GM18858 (cell line): ENCODE data around the gene SPAG4.

Experiments used
- ATAC-seq: cut with Tn5 transposase; IDR thresholded peaks from one replicate; pipeline ENCODE4 v1.9.1; 2021; ENCODE audit not compliant: unreplicated experiment

The SPAG4 gene

GRCh38 chr20:35652641-35653429 is 37.2 kb downstream of the SPAG4 start:
- ATAC-seq: no peak

GRCh38 chr20:35653430-35653734 is 37.8 kb downstream of the SPAG4 start:
- ATAC-seq: no peak

- no peak for ATAC-seq
These were observed 38.3 kb downstream of the SPAG4 start for GRCh38 chr20:35653893-35654292.

- ATAC-seq: no peak
These were observed 38.8 kb downstream of the SPAG4 start for GRCh38 chr20:35654415-35654814.

GRCh38 chr20:35657271-35657670 is 41.6 kb downstream of the SPAG4 start:
- ATAC-seq: no peak

- ATAC-seq: no peak
These were observed 44.7 kb downstream of the SPAG4 start for GRCh38 chr20:35660122-35660937.

GRCh38 chr20:35661053-35661452 is 45.4 kb downstream of the SPAG4 start:
- ATAC-seq: no peak

- no peak for ATAC-seq
These were observed 46.3 kb downstream of the SPAG4 start for GRCh38 chr20:35661908-35662307.

- ATAC-seq: no peak
These were observed 46.9 kb downstream of the SPAG4 start for GRCh38 chr20:35662551-35662950.

GRCh38 chr20:35663516-35664465 is 48.2 kb downstream of the SPAG4 start:
- no peak for ATAC-seq

- ATAC-seq: peak; percentile 52
These were observed 49.0 kb downstream of the SPAG4 start, which contains the start of the genes CPNE1 and RBM12 for GRCh38 chr20:35664466-35665206. TSS of gene CPNE1 (minus strand) at chr20:35664900. CDS start at chr20:35632923, 31,977 bp downstream. TSS of gene RBM12 (minus strand) at chr20:35664900. CDS start at chr20:35655322, 9,578 bp downstream.

GRCh38 chr20:35665949-35666288 is 50.3 kb downstream of the SPAG4 start:
- ATAC-seq: no peak

GRCh38 chr20:35669221-35669620 is 53.6 kb downstream of the SPAG4 start:
- ATAC-seq: no peak

- ATAC-seq: no peak
These were observed 54.1 kb downstream of the SPAG4 start for GRCh38 chr20:35669681-35670080.
